Thyroid gland (tissue), 4 donors: Measurements from ENCODE around the gene LRRFIP2.

Source experiments
- CTCF ChIP-seq, 6 experiments: fragments of 200-600 bp in 3 of 6; fragments of 450-650 bp in 3 of 6; sonication (generic) in 3 of 6; IDR thresholded peaks; one replicate each; pipeline ENCODE4 v1.5.1; 2016 to 2019; ENCODE audit warnings: antibody characterized with exemption in 6 of 6, mild to moderate bottlenecking in 2 of 6, inconsistent platforms in 1 of 6, moderate library complexity in 1 of 6
- POLR2A ChIP-seq, 2 donors: fragments of 450-650 bp; IDR thresholded peaks; one replicate each; pipeline ENCODE4 v1.6.1; 2017; ENCODE audit warnings: antibody characterized with exemption in 2 of 2, mild to moderate bottlenecking in 2 of 2, moderate library complexity in 1 of 2

- TF ChIP-seq CTCF (IDR thresholded peaks at IDR 0.05) = no peak
- no peak for TF ChIP-seq POLR2A (IDR thresholded peaks at IDR 0.05)
Observed at GRCh38 chr3:37093481-37093880, 80.9 kb downstream of the LRRFIP2 start.
